ENCODE results near the gene SPAG5. TPM values are rescaled to one million over a fixed set of nuclear protein-coding genes. Genes with fewer than 3 reads are reported as not detected.

Gene SPAG5
- total and polyA plus RNA-seq, 8 donors = 9.5 to 91.5 (median 51.6) TPM

GRCh38 chr17:28533091-28533807 is 65.6 kb downstream of the SPAG5 start:
- ATAC-seq = no peak
- H3K27ac ChIP-seq = no peak overlapping the region

GRCh38 chr17:28532050-28532960 is 66.5 kb downstream of the SPAG5 start:
- no peaks in the 10 kb centered on the region for H3K36me3 ChIP-seq
- no peak for TF ChIP-seq CTCF (IDR thresholded peaks at IDR 0.05)
- no peaks in the 10 kb centered on the region for H3K27me3 ChIP-seq
- H3K9me3 ChIP-seq = no peaks in the 10 kb centered on the region
- H3K4me3 ChIP-seq = no peak overlapping the region
- ATAC-seq (no peak), DNase-seq (peak in 1 of 4 donors; percentile 5)
- intact Hi-C loops (cut with DNase I) = no loop called here
- no peaks in the 10 kb centered on the region for H3K4me1 ChIP-seq
- no peak overlapping the region for H3K27ac ChIP-seq

More at GRCh38 chr17:28533091-28533807, 65.6 kb downstream of the SPAG5 start:
- no peak overlapping the region for H3K4me3 ChIP-seq
- intact Hi-C loops (cut with DNase I) = no loop called here
- no peak for TF ChIP-seq CTCF (IDR thresholded peaks at IDR 0.05)
- no peaks in the 10 kb centered on the region for H3K4me1 ChIP-seq
- no peak for DNase-seq
- H3K36me3 ChIP-seq = no peaks in the 10 kb centered on the region
- H3K27me3 ChIP-seq = no peaks in the 10 kb centered on the region
- no peaks in the 10 kb centered on the region for H3K9me3 ChIP-seq

GRCh38 chr17:28530926-28531325 is 67.9 kb downstream of the SPAG5 start:
- no peak for TF ChIP-seq CTCF (IDR thresholded peaks at IDR 0.05)
- Histone ChIP-seq H3K4me3 (no peak overlapping the region), H3K27me3 (no peaks in the 10 kb centered on the region), H3K36me3 (no peaks in the 10 kb centered on the region), H3K4me1 (no peaks in the 10 kb centered on the region), H3K27ac (no peak overlapping the region), H3K9me3 (no peaks in the 10 kb centered on the region)
- intact Hi-C loops (cut with DNase I) = no loop called here
- ATAC-seq (no peak), DNase-seq (peak in 1 of 4 donors; percentile 29)

- intact Hi-C loops (cut with DNase I) = no loop called here
- ATAC-seq (no peak), DNase-seq (no peak)
- no peaks in the 10 kb centered on the region for H3K9me3 ChIP-seq
- no peaks in the 10 kb centered on the region for H3K27me3 ChIP-seq
- no peak overlapping the region for H3K27ac ChIP-seq
- no peaks in the 10 kb centered on the region for H3K4me1 ChIP-seq
- H3K4me3 ChIP-seq = no peak overlapping the region
- TF ChIP-seq CTCF (IDR thresholded peaks at IDR 0.05) = no peak
- no peaks in the 10 kb centered on the region for H3K36me3 ChIP-seq
These were observed 68.6 kb downstream of the SPAG5 start for GRCh38 chr17:28530250-28530649.

- Histone ChIP-seq H3K36me3 (no peaks in the 10 kb centered on the region), H3K27ac (no peak overlapping the region), H3K4me3 (no peak overlapping the region), H3K9me3 (no peaks in the 10 kb centered on the region), H3K27me3 (no peaks in the 10 kb centered on the region), H3K4me1 (no peaks in the 10 kb centered on the region)
- DNase-seq = no peak
- ATAC-seq = no peak
- TF ChIP-seq CTCF (IDR thresholded peaks at IDR 0.05) = no peak
- intact Hi-C loops (cut with DNase I) = no loop called here
These were observed 69.8 kb downstream of the SPAG5 start for GRCh38 chr17:28529013-28529400.

Data from left lung (tissue), 10 donors.